Neuronal stem cell (in vitro differentiated cells): ENCODE data around the gene IGFN1.

Experiments
- DNase-seq: peaks from one replicate; pipeline ENCODE4 v3.0.0-alpha.2; 2013; ENCODE audit warnings: low spot score
- H2AFZ ChIP-seq: one replicate; pipeline ENCODE4 v1.6.1; 2013; ENCODE audit warnings: mild to moderate bottlenecking, low read length, inconsistent platforms
- H2AK5ac ChIP-seq: 2 replicates; pipeline ENCODE4 v1.6.1; 2013; ENCODE audit warnings: low read depth, mild to moderate bottlenecking, inconsistent platforms, low read length, moderate library complexity, mixed read lengths
- H2BK120ac ChIP-seq: 2 replicates; pipeline ENCODE4 v1.6.1; 2013; ENCODE audit warnings: low read depth, mild to moderate bottlenecking, inconsistent platforms, low read length, moderate library complexity, mixed read lengths
- H2BK12ac ChIP-seq: one replicate; pipeline ENCODE4 v1.6.1; 2013; ENCODE audit warnings: low read length, inconsistent platforms
- H2BK15ac ChIP-seq: 2 replicates; pipeline ENCODE4 v1.6.1; 2013; ENCODE audit warnings: mild to moderate bottlenecking, low read length, inconsistent platforms, mixed read lengths
- H2BK5ac ChIP-seq: one replicate; pipeline ENCODE4 v1.6.1; 2013; ENCODE audit warnings: inconsistent platforms, mild to moderate bottlenecking, low read length, moderate library complexity
- H3K14ac ChIP-seq: one replicate; pipeline ENCODE4 v1.6.1; 2013; ENCODE audit warnings: low read length, inconsistent platforms
- H3K18ac ChIP-seq: 2 replicates; pipeline ENCODE4 v1.6.1; 2013; ENCODE audit warnings: low read length, inconsistent platforms
- H3K23ac ChIP-seq: 2 replicates; pipeline ENCODE4 v1.6.1; 2013; ENCODE audit warnings: low read depth, mild to moderate bottlenecking, mixed read lengths, low read length, inconsistent platforms; ENCODE audit not compliant: poor library complexity
- H3K27ac ChIP-seq: replicated peaks from 3 replicates; pipeline ENCODE4 v1.5.1; 2013; ENCODE audit warnings: low read length, inconsistent platforms
- H3K27me3 ChIP-seq, 3 experiments: 2 replicates each; pipeline ENCODE4 v1.6.1; 2013; ENCODE audit warnings: low read length in 3 of 3, mild to moderate bottlenecking in 2 of 3, inconsistent platforms in 1 of 3, low read depth in 1 of 3, mixed read lengths in 1 of 3, moderate library complexity in 1 of 3; ENCODE audit not compliant: control insufficient read depth in 3 of 3, insufficient read depth in 3 of 3
- H3K36me3 ChIP-seq, 2 donors: replicated peaks in 1 of 2; 2 replicates each; pipeline ENCODE4 v1.6.1; 2013; ENCODE audit warnings: low read length in 2 of 2; ENCODE audit not compliant: control insufficient read depth in 2 of 2, insufficient read depth in 2 of 2
- H3K4ac ChIP-seq: 2 replicates; pipeline ENCODE4 v1.6.1; 2013; ENCODE audit warnings: inconsistent platforms, mild to moderate bottlenecking, low read length, moderate library complexity
- H3K4me1 ChIP-seq, 2 donors: 1 replicate in 1 of 2; 2 replicates in 1 of 2; pipeline ENCODE4 v1.6.1; 2013; ENCODE audit warnings: low read length in 2 of 2, low read depth in 1 of 2; ENCODE audit not compliant: control insufficient read depth in 2 of 2, insufficient read depth in 1 of 2
- H3K4me2 ChIP-seq: one replicate; pipeline ENCODE4 v1.6.1; 2013; ENCODE audit warnings: mild to moderate bottlenecking, low read length, inconsistent platforms; ENCODE audit not compliant: insufficient read depth, poor library complexity, severe bottlenecking
- H3K4me3 ChIP-seq, 2 donors: 2 replicates each; pipeline ENCODE4 v1.5.1; 2013; ENCODE audit warnings: low read length in 2 of 2, mild to moderate bottlenecking in 2 of 2, inconsistent platforms in 1 of 2, moderate library complexity in 1 of 2
- H3K79me1 ChIP-seq: one replicate; pipeline ENCODE4 v1.6.1; 2013; ENCODE audit warnings: low read depth, mild to moderate bottlenecking, inconsistent platforms, low read length, moderate library complexity
- H3K9ac ChIP-seq: one replicate; pipeline ENCODE4 v1.6.1; 2013; ENCODE audit warnings: mild to moderate bottlenecking, low read depth, low read length, inconsistent platforms; ENCODE audit not compliant: poor library complexity
- H3K9me3 ChIP-seq, 2 donors: replicated peaks in 1 of 2; 2 replicates each; pipeline versions ENCODE3 to v1.6.1; 2013; ENCODE audit warnings: low read length in 2 of 2, mild to moderate bottlenecking in 2 of 2, inconsistent platforms in 1 of 2, low read depth in 1 of 2, mixed read lengths in 1 of 2, moderate library complexity in 1 of 2; ENCODE audit not compliant: control insufficient read depth in 2 of 2, insufficient read depth in 1 of 2
- H4K8ac ChIP-seq: one replicate; pipeline ENCODE4 v1.6.1; 2013; ENCODE audit warnings: low read depth, mild to moderate bottlenecking, inconsistent platforms, low read length, moderate library complexity
- H4K91ac ChIP-seq: one replicate; pipeline ENCODE4 v1.6.1; 2013; ENCODE audit warnings: low read length, low read depth, mild to moderate bottlenecking, inconsistent platforms; ENCODE audit not compliant: poor library complexity
- WGBS, 2 donors: extraction: QIAGEN DNeasy Blood & Tissue Kit; methylation state at CpG; one replicate each; pipeline ENCODE4 v1.1.7; 2013; ENCODE audit warnings: missing lambda C conversion rate in 2 of 2, mixed read lengths in 1 of 2; ENCODE audit not compliant: insufficient read length in 2 of 2, insufficient replicate concordance in 1 of 2; ENCODE audit errors: extremely low coverage in 2 of 2; 5-methylcytosine and 5-hydroxymethylcytosine counted together

The IGFN1 gene

GRCh38 chr1:201198598-201198997 lies 8.0 kb downstream of the IGFN1 start:
- H3K27ac ChIP-seq: no peak overlapping the region
- H2AFZ ChIP-seq: no peak overlapping the region
- no CpG with 5 or more reads among the region's 3 CpGs for WGBS, 2 donors
- no peaks in the 10 kb centered on the region for H3K36me3 ChIP-seq
- no peak overlapping the region for H3K18ac ChIP-seq
- no peak overlapping the region for H2BK5ac ChIP-seq
- peaks cover 0 to 25% (median 0%) of the 10 kb centered on the region in 3 experiments for H3K27me3 ChIP-seq
- H2BK120ac ChIP-seq: no peak overlapping the region
- H3K4me3 ChIP-seq: no peak overlapping the region
- H2BK12ac ChIP-seq: no peak overlapping the region
- H3K23ac ChIP-seq: no peak overlapping the region
- no peak for DNase-seq
- H3K14ac ChIP-seq: no peak overlapping the region
- no peaks in the 10 kb centered on the region for H3K79me1 ChIP-seq
- H3K4me1 ChIP-seq: no peaks in the 10 kb centered on the region
- H3K9me3 ChIP-seq: no peaks in the 10 kb centered on the region
- H2AK5ac ChIP-seq: no peak overlapping the region
- no peak overlapping the region for H3K9ac ChIP-seq
- no peak overlapping the region for H3K4me2 ChIP-seq
- no peak overlapping the region for H4K8ac ChIP-seq
- H3K4ac ChIP-seq: no peak overlapping the region
- no peak overlapping the region for H2BK15ac ChIP-seq
- no peak overlapping the region for H4K91ac ChIP-seq

- H3K4me2 ChIP-seq: no peak overlapping the region
- no peaks in the 10 kb centered on the region for H3K79me1 ChIP-seq
- H3K14ac ChIP-seq: no peak overlapping the region
- no peak overlapping the region for H3K18ac ChIP-seq
- no peak overlapping the region for H2BK12ac ChIP-seq
- H3K23ac ChIP-seq: no peak overlapping the region
- peaks cover 0 to 47% (median 0%) of the 10 kb centered on the region in 3 experiments for H3K27me3 ChIP-seq
- peaks cover 0 to 3% of the 10 kb centered on the region in 2 donors for H3K4me1 ChIP-seq
- no peak overlapping the region for H3K4ac ChIP-seq
- H3K9me3 ChIP-seq: no peaks in the 10 kb centered on the region
- no peak overlapping the region for H2AFZ ChIP-seq
- no peak overlapping the region for H3K4me3 ChIP-seq
- peak overlapping the region; percentile 47 for H3K9ac ChIP-seq
- no peak overlapping the region for H2BK15ac ChIP-seq
- H4K91ac ChIP-seq: no peak overlapping the region
- H2BK5ac ChIP-seq: peak overlapping the region; percentile 40
- H3K36me3 ChIP-seq: no peaks in the 10 kb centered on the region
- H3K27ac ChIP-seq: no peak overlapping the region
- H4K8ac ChIP-seq: no peak overlapping the region
- H2BK120ac ChIP-seq: no peak overlapping the region
- no CpG with 5 or more reads among the region's 13 CpGs for WGBS, 2 donors
- DNase-seq: no peak
- no peak overlapping the region for H2AK5ac ChIP-seq
Measured at GRCh38 chr1:201205036-201205435, 14.4 kb downstream of the IGFN1 start.

- Histone ChIP-seq H2BK15ac (no peak overlapping the region), H3K9me3 (no peaks in the 10 kb centered on the region), H3K4me1 (peaks cover 0 to 3% of the 10 kb centered on the region in 2 donors), H2BK120ac (no peak overlapping the region), H2BK5ac (peak overlapping the region; percentile 3), H3K27me3 (peaks cover 0 to 47% (median 0%) of the 10 kb centered on the region in 3 experiments), H3K4me3 (no peak overlapping the region), H2AFZ (peak overlapping the region; percentile 68), H3K79me1 (no peaks in the 10 kb centered on the region), H3K14ac (no peak overlapping the region), H3K18ac (peak overlapping the region; percentile 23), H4K91ac (no peak overlapping the region), H3K27ac (no peak overlapping the region), H4K8ac (peak overlapping the region; percentile 75), H2AK5ac (peak overlapping the region; percentile 2), H3K4me2 (no peak overlapping the region), H3K23ac (no peak overlapping the region), H3K9ac (peak overlapping the region; percentile 63), H2BK12ac (no peak overlapping the region), H3K36me3 (no peaks in the 10 kb centered on the region), H3K4ac (no peak overlapping the region)
- WGBS, 2 donors: no CpG with 5 or more reads among the region's 4 CpGs
- DNase-seq: no peak
Measured at GRCh38 chr1:201206176-201206575, 15.6 kb downstream of the IGFN1 start.

GRCh38 chr1:201207046-201207445 lies 16.4 kb downstream of the IGFN1 start:
- Histone ChIP-seq H2AK5ac (peak overlapping the region; percentile 2), H4K8ac (no peak overlapping the region), H3K27ac (no peak overlapping the region), H3K9ac (no peak overlapping the region), H3K4me2 (no peak overlapping the region), H3K36me3 (no peaks in the 10 kb centered on the region), H3K18ac (no peak overlapping the region), H4K91ac (no peak overlapping the region), H2BK120ac (no peak overlapping the region), H3K14ac (no peak overlapping the region), H2BK5ac (no peak overlapping the region), H3K4me3 (no peak overlapping the region), H3K27me3 (peaks cover 0 to 49% (median 0%) of the 10 kb centered on the region in 3 experiments), H3K79me1 (no peaks in the 10 kb centered on the region), H3K9me3 (no peaks in the 10 kb centered on the region), H2BK12ac (no peak overlapping the region), H3K4me1 (peaks cover 0 to 3% of the 10 kb centered on the region in 2 donors), H2AFZ (no peak overlapping the region), H3K4ac (no peak overlapping the region), H3K23ac (no peak overlapping the region), H2BK15ac (no peak overlapping the region)
- WGBS, 2 donors: no CpG with 5 or more reads among the region's 3 CpGs
- no peak for DNase-seq
